SU-DHL-6 (cell line): ENCODE data around the gene RHOH.

ENCODE experiments used
- H2AFZ ChIP-seq: fragments of 200-600 bp; sonication (generic); 2 replicates; pipeline ENCODE4 v1.6.1; 2014; ENCODE audit warnings: low read depth, mild to moderate bottlenecking, moderate library complexity, mixed read lengths, antibody characterized with exemption, low read length; ENCODE audit not compliant: severe bottlenecking
- H3F3A ChIP-seq: fragments of 200-600 bp; shearing (Covaris generic); 2 replicates; pipeline ENCODE4 v1.6.0; 2016; ENCODE audit warnings: antibody characterized with exemption, mild to moderate bottlenecking; ENCODE audit not compliant: insufficient read depth
- H3K27ac ChIP-seq: fragments of 200-600 bp; sonication (generic); 2 replicates; pipeline ENCODE4 v1.5.1; 2016; ENCODE audit warnings: low read depth, mild to moderate bottlenecking, low read length, moderate library complexity, mixed read lengths
- H3K27me3 ChIP-seq: fragments of 200-600 bp; sonication (generic), shearing (Covaris generic); 2 replicates; pipeline ENCODE4 v1.6.0; 2014; ENCODE audit warnings: mild to moderate bottlenecking, low read length
- H3K36me3 ChIP-seq: fragments of 200-600 bp; sonication (generic); 2 replicates; pipeline ENCODE4 v1.6.1; 2014; ENCODE audit warnings: mild to moderate bottlenecking, low read length, mixed read lengths
- H3K4me2 ChIP-seq: fragments of 300-600, 200-600 bp; shearing (Covaris generic), sonication (generic); 2 replicates; pipeline ENCODE4 v1.6.0; 2014; ENCODE audit warnings: low read length, low read depth, mild to moderate bottlenecking; ENCODE audit not compliant: poor library complexity, severe bottlenecking
- H3K4me3 ChIP-seq: fragments of 200-600 bp; sonication (generic); 2 replicates; pipeline ENCODE4 v1.5.1; 2014; ENCODE audit warnings: antibody characterized with exemption, low read length, mild to moderate bottlenecking, mixed read lengths; ENCODE audit not compliant: insufficient read depth, poor library complexity, severe bottlenecking
- H3K79me2 ChIP-seq: fragments of 200-600 bp; sonication (generic); 2 replicates; pipeline ENCODE4 v1.6.1; 2014; ENCODE audit warnings: mild to moderate bottlenecking, low read length, moderate library complexity; ENCODE audit not compliant: insufficient read depth
- H3K9ac ChIP-seq: fragments of 200-600 bp; sonication (generic); 2 replicates; pipeline ENCODE4 v1.7.0; 2014; ENCODE audit warnings: mild to moderate bottlenecking, low read length
- H3K9me2 ChIP-seq: fragments of 200-600 bp; sonication (generic); replicated peaks from 2 replicates; pipeline ENCODE4 v1.6.1; 2014; ENCODE audit warnings: low read length; ENCODE audit not compliant: insufficient read depth
- H3K9me3 ChIP-seq: fragments of 200-600 bp; sonication (generic); 2 replicates; pipeline ENCODE4 v1.6.1; 2014; ENCODE audit warnings: low read length, mixed read lengths; ENCODE audit not compliant: insufficient read depth
- H4K20me1 ChIP-seq: fragments of 200-600 bp; sonication (generic); 2 replicates; pipeline ENCODE4 v1.6.1; 2014; ENCODE audit warnings: low read depth, mild to moderate bottlenecking, antibody characterized with exemption, low read length, moderate library complexity, mixed read lengths
- CTCF ChIP-seq: fragments of 200-600 bp; sonication (generic); IDR thresholded peaks from one replicate; pipeline ENCODE4 v1.5.1; 2017; ENCODE audit warnings: antibody characterized with exemption, mild to moderate bottlenecking, low read length, moderate library complexity; ENCODE audit not compliant: insufficient read depth, poor library complexity, severe bottlenecking
- EZH2phosphoT487 ChIP-seq: fragments of 200-600 bp; sonication (generic), shearing (Covaris generic); conservative IDR thresholded peaks from 2 replicates; pipeline ENCODE4 v1.6.1; 2018; ENCODE audit warnings: mild to moderate bottlenecking, antibody characterized with exemption, low read length, moderate library complexity, mixed read lengths

Gene RHOH

GRCh38 chr4:40270609-40271008 is 73.8 kb downstream of the RHOH start:
- no peak overlapping the region for H3K4me3 ChIP-seq
- no peaks in the 10 kb centered on the region for H3K79me2 ChIP-seq
- TF ChIP-seq EZH2phosphoT487 (no peak), CTCF (no peak)
- H3K4me2 ChIP-seq = no peak overlapping the region
- no peaks in the 10 kb centered on the region for H3F3A ChIP-seq
- H2AFZ ChIP-seq = no peak overlapping the region
- no peak overlapping the region for H3K9ac ChIP-seq
- no peaks in the 10 kb centered on the region for H3K9me2 ChIP-seq
- H3K27ac ChIP-seq = no peak overlapping the region
- H3K27me3 ChIP-seq = no peaks in the 10 kb centered on the region
- H3K9me3 ChIP-seq = no peaks in the 10 kb centered on the region
- H3K36me3 ChIP-seq = no peaks in the 10 kb centered on the region
- H4K20me1 ChIP-seq = no peaks in the 10 kb centered on the region

- no peak overlapping the region for H3K9ac ChIP-seq
- H3K27me3 ChIP-seq = no peaks in the 10 kb centered on the region
- no peak overlapping the region for H3K4me3 ChIP-seq
- no peak overlapping the region for H3K27ac ChIP-seq
- no peak overlapping the region for H3K4me2 ChIP-seq
- H3K36me3 ChIP-seq = no peaks in the 10 kb centered on the region
- no peaks in the 10 kb centered on the region for H3K9me3 ChIP-seq
- H3F3A ChIP-seq = no peaks in the 10 kb centered on the region
- TF ChIP-seq EZH2phosphoT487 = no peak
- TF ChIP-seq CTCF = no peak
- no peaks in the 10 kb centered on the region for H3K9me2 ChIP-seq
- H2AFZ ChIP-seq = no peak overlapping the region
- no peaks in the 10 kb centered on the region for H4K20me1 ChIP-seq
- H3K79me2 ChIP-seq = no peaks in the 10 kb centered on the region
Measured at GRCh38 chr4:40275065-40275730, 78.4 kb downstream of the RHOH start.

- Histone ChIP-seq H3K9me2 (no peaks in the 10 kb centered on the region), H3K79me2 (no peaks in the 10 kb centered on the region), H3K4me2 (no peak overlapping the region), H2AFZ (no peak overlapping the region), H3F3A (no peaks in the 10 kb centered on the region), H3K27ac (no peak overlapping the region), H3K9me3 (no peaks in the 10 kb centered on the region), H3K4me3 (no peak overlapping the region), H3K36me3 (no peaks in the 10 kb centered on the region), H4K20me1 (no peaks in the 10 kb centered on the region), H3K9ac (no peak overlapping the region), H3K27me3 (no peaks in the 10 kb centered on the region)
- TF ChIP-seq CTCF = no peak
- TF ChIP-seq EZH2phosphoT487 = no peak
Measured at GRCh38 chr4:40276546-40276945, 79.7 kb downstream of the RHOH start.
